GM21529 (cell line): ENCODE results near the gene CCL25.
"Not testable (repeated sequence)": the region's sequence is repeated elsewhere in the genome, so short reads cannot be mapped to it uniquely, and the experiment has no call there.

Experiments
- ATAC-seq: cut with Tn5 transposase; IDR thresholded peaks from one replicate; pipeline ENCODE4 v1.9.1; 2021; ENCODE audit not compliant: unreplicated experiment

The CCL25 gene

GRCh38 chr19:8084152-8084551 is 31.6 kb downstream of the CCL25 start:
- ATAC-seq: no peak

- ATAC-seq: no peak
Measured at GRCh38 chr19:8085598-8086408, 33.2 kb downstream of the CCL25 start.

- no peak for ATAC-seq
Measured at GRCh38 chr19:8086849-8087248, 34.3 kb downstream of the CCL25 start.

DNA sequence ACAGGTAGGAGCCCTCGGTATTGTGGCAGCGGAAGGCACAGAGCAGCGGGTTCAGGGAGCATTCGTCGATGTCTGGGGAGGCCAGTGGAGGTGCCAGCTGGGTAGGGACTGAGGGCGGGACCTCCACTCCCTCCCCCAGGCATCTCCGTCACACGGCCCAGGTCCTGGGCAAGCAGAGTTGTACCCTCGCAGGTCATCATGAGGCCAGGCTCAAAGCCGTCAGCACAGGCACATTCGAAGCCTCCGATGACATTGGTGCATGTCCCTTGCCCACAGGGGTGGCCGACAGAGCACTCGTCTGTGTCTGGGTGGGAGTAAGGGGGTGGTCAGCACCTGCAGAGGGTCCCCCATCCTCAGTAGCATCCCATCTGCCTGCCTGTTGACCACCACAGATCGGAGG is 35.3 kb downstream of the CCL25 start:
- ATAC-seq: no peak

- ATAC-seq: no peak
Measured at GRCh38 chr19:8088752-8089663, 36.4 kb downstream of the CCL25 start.

DNA sequence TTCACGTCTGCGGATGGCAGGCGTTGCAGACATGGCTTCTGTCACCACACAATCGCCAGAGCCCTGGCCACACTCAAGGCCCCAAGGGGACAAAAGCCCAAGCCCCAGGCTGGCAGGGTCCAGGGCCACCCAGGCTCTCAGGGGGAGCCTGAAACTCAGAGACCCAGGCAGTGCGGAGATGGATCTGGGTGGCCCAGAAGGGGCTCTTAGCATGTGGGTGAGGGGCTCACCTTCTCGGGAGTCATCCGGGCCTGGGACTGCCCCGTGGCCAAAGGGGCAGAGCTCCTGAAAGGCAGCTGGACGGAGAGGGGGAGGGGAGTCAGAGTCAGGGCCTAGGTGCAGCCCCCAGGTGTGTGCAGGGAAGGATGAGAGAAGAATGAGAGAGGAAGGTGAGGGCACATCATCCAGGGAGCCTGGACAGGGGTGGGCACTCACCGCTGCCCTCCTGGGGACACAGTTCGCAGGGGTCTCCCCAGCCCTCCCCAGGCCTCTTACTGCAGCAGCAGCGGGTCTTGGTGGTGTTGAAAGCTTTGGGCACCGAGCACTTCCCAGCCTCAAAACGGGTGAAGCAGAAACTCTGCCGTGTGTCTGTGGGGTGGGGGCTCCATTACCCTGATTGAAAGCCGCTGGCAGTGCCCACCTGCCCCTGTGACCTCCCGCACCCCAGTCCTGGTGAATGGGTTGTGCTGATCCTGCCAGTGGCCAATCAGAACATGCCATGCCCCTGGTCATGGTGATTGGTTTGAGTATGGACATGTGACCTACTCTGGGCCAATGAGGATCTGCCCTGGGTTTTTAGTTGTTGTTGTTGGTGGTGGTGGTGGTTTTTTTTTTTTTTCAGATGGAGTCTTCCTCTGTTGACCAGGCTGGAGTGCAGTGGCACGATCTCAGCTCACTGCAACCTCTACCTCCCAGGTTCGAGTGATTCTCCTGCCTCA is 37.4 kb downstream of the CCL25 start:
- ATAC-seq: no peak

GRCh38 chr19:8090950-8091349 is 38.4 kb downstream of the CCL25 start:
- no peak for ATAC-seq

DNA sequence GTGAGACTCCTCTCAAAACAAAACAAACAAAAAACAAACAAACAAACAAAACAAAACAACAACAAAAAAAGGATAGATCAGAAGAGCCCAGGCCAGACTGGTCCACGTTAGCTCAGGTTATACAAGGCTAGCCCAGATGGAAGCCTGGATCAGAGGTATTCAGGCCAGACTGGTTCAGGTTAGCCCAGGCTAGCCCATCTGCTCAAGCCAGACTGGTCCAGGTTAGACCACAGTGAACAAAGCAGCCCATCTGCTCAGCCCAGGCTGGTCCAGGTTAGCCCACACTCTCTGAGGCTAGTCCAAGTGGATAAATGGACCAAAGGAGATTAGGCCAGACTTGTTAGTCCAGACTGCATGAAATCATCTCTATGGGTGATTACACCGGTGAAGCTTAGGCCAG is 41.2 kb downstream of the CCL25 start:
- no peak for ATAC-seq

- no peak for ATAC-seq
Measured at GRCh38 chr19:8094336-8094735, 41.8 kb downstream of the CCL25 start.

- ATAC-seq: no peak
Measured at GRCh38 chr19:8095354-8095886, 42.9 kb downstream of the CCL25 start.

DNA sequence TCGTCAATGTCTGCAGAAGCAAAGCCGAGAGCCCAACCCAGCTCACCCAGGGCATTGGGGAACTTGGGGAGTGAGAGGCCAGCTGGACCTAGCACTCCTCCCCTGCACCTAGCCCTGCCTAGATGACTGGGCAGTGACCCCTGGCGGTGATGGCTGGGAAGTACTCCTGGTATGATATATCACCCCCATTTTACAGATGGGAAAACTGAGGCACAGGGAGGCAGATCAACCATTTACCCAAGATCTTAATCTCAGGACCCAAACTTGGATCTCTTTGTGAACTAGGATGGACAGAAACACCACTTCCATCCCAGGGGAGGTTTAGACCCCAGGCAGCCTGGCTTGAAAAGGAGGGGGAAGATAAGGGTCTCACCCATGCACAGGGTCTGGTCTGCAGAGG is 43.5 kb downstream of the CCL25 start:
- no peak for ATAC-seq

DNA sequence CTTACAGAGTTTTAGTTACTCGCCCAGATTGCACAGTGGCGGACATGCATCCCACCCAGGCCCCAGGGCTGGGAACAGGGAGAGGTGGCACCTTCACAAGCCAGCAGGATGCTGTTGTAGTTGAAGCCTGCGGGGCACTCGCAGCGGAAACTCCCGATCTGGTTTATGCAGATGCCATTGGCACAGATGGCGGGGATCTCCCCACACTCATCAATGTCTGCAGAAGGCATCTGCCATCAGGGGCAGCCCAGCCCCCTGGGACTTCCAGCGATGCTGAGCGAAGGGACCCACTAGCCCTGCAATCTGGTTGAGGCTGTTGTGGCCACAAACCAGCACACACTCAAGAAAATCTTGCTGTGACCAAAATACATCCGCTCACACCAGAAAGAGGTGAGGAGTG is 44.6 kb downstream of the CCL25 start:
- ATAC-seq: no peak

DNA sequence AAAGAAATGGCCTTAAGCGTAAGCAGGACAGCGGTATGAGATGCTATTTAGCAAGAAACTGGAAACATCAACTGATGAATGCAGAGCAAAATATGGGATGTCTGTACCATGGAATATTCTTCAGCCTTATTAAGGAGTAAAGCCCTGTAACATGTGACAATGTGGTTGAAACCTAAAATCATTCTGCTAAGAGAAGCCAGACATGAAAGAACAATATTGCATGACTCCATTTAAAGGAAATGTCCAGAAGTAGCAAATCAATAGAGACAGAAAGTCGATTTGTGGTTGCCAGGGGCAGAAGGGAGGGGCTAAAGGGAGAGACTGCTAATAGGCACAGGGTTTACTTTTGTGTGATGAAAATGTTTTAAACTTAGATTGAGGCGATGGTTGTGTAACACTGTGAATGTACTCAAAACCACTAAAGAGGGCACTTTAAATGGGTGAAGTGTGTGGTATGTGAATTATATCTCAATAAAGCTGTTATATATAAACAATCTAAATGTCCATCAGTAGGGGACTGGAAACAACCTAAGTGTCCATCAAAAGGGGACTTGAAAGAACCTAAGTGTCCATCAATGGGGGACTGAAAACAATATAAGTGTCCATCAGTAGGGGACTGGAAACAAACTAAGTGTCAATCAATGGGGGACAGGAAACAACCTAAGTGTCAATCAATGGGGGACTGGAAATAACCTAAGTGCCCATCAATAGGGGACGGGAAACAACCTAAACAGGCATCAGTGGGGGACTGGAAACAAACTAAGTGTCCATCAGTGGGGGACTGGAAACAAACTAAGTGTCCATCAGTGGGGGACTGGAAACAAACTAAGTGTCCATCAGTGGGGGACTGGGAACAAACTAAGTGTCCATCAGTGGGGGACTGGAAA is 45.4 kb downstream of the CCL25 start:
- ATAC-seq: no peak

- ATAC-seq: no peak
Measured at GRCh38 chr19:8101311-8101710, 48.8 kb downstream of the CCL25 start.

DNA sequence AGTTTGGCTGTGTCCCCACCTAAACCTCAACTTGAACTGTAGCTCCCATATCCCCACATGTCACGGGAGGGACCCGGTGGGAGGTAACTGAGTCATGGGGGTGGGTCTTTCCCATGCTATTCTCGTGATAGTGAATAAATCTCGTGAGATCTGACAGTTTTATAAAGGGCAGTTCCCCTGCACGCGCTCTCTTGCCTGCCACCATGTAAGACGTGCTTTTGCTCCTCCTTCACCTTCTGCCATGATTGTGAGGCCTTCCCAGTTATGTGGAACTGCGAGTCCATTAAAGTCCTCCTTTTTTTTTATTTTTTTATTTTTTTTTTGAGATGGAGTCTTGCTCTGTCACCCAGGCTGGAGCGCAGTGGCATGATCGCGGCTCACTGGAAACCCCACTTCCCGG is 49.4 kb downstream of the CCL25 start:
- not testable (repeated sequence) for ATAC-seq

DNA sequence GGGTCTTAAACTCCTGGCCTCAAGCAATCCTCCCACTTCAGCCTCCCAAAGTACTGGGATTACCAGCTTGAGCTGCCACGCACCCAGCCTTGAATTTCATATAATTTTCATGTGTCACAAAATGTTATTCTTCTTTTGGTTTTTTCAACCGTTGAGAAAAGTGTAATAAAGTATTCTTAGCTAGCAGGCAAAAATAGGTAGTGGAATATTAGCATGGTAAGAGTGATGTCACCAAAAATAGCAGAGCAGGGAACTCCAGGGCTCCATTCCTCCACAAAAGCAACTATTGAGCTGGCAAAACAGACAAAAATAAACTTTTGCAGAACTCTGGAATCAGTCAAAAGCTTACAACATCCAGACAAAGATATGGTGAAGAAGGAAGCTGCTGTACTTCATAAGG is 52.9 kb downstream of the CCL25 start:
- ATAC-seq: no peak

GRCh38 chr19:8107301-8107903 is 54.8 kb downstream of the CCL25 start:
- no peak for ATAC-seq

DNA sequence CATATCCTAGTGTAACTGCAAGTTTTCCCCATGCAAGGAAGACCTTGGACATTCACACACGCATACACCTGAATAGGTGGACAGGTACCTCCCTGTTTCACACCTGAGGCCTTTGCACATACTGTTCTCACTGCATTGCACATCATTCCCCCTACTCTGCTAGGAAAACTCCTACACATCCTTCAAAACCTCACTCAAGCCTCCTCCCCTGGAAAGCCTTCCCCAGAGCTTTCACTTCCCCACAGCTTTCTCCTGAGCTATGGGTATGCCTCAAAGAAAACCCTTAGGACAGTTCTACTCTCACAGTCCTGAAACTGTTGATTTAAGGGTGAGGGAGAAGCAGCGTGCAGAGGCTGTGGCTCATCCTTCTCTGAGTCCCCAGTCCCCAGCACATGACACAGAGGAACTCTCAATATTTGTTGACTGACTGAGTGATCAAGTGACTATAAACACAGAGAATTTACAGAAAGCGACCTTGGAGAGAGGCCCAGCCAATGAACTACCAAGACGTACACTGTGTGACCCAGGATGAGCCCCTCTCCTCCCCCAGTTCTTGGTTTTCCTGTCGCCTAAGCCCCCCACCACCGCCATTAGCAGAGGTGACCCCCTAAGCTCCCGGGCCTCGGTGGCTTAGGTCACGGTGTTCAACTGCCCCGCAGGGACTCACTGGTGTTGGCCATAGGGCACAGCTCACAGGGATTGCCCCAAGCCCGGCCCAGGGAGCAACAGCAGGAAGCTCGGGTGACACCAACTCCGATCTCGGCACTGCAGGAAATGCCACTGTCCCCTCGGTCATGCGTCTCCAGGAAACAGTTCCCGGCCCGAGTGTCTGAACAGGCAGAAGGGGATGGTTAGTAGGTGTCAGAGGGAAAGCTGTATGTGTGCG is 56.2 kb downstream of the CCL25 start:
- no peak for ATAC-seq
